ENCODE measurements around the gene MTCL1. TPM values are rescaled to one million over a fixed set of nuclear protein-coding genes. Genes with fewer than 3 reads are reported as not detected.

MTCL1 gene
- total and polyA plus RNA-seq, 4 donors, result 0.65 to 5.4 (median 1.4) TPM

- TF ChIP-seq EGR1 (IDR thresholded peaks at IDR 0.05; ENCODE audit: low read depth in 2 of 2), result no peak
- TF ChIP-seq, protein P1, sequence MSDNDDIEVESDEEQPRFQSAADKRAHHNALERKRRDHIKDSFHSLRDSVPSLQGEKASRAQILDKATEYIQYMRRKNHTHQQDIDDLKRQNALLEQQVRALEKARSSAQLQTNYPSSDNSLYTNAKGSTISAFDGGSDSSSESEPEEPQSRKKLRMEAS (IDR thresholded peaks at IDR 0.05), result no peak
- TF ChIP-seq, protein P2, sequence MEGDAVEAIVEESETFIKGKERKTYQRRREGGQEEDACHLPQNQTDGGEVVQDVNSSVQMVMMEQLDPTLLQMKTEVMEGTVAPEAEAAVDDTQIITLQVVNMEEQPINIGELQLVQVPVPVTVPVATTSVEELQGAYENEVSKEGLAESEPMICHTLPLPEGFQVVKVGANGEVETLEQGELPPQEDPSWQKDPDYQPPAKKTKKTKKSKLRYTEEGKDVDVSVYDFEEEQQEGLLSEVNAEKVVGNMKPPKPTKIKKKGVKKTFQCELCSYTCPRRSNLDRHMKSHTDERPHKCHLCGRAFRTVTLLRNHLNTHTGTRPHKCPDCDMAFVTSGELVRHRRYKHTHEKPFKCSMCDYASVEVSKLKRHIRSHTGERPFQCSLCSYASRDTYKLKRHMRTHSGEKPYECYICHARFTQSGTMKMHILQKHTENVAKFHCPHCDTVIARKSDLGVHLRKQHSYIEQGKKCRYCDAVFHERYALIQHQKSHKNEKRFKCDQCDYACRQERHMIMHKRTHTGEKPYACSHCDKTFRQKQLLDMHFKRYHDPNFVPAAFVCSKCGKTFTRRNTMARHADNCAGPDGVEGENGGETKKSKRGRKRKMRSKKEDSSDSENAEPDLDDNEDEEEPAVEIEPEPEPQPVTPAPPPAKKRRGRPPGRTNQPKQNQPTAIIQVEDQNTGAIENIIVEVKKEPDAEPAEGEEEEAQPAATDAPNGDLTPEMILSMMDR (IDR thresholded peaks at IDR 0.05; ENCODE audit: low read depth, low read length, missing input control), result no peak
Measured at GRCh38 chr18:8765783-8766463, 60.6 kb downstream of the MTCL1 start (continued).

GRCh38 chr18:8766559-8767293 lies 61.4 kb downstream of the MTCL1 start:
- no peak overlapping the region for H3K27ac ChIP-seq (ENCODE audit: low read depth in 1 of 2, low read length in 2 of 2)
- 98% methylated on average over 2 of the region's 2 CpGs for WGBS
- no peak for DNase-seq (ENCODE audit: low spot score)

DNA sequence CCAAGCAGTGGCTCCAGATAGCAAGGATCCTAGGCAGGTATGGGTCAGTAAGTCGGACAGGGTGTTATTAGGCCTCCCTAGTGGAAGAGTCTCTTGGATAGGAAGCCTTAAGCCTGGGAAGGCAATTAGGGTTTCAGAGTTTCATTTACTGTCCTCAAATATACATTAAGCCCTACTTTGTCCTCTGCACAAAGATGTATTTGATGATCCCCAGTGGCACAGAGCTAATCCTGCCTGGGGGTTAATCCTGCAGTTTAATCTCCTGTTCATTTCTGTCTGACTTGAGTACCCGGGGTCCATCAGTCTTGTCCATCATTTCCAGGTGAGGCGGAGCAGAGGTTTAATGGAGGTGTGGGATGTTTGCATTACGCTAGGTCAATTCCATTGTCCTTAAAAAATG lies 62.0 kb downstream of the MTCL1 start:
- no peaks in the 10 kb centered on the region for H3K27me3 ChIP-seq (ENCODE audit: control insufficient read depth in 4 of 4, insufficient read depth in 4 of 4, low read length in 3 of 4)
- TF ChIP-seq NR2F2 (IDR thresholded peaks at IDR 0.05) (no peak), HNF4A (conservative IDR thresholded peaks at IDR 0.05) (no peak), FOXA1 (IDR thresholded peaks at IDR 0.05) (no peak), FOXA2 (IDR thresholded peaks at IDR 0.05) (no peak)
- WGBS, result 97% methylated on average over 4 of the region's 4 CpGs

More at GRCh38 chr18:8766559-8767293, 61.4 kb downstream of the MTCL1 start:
- Histone ChIP-seq H3K4me1 (ENCODE audit: control insufficient read depth in 4 of 4, insufficient read depth in 4 of 4, low read length in 3 of 4) (no peaks in the 10 kb centered on the region), H3K36me3 (ENCODE audit: control insufficient read depth in 4 of 4, insufficient read depth in 3 of 4, low read depth in 1 of 4, low read length in 3 of 4) (no peaks in the 10 kb centered on the region), H3K4me3 (ENCODE audit: low read depth in 1 of 3, low read length in 3 of 3) (no peak overlapping the region), H3K9ac (ENCODE audit: low read depth in 1 of 2, low read length in 2 of 2) (no peak overlapping the region), H3K9me3 (ENCODE audit: control insufficient read depth in 4 of 4, low read length in 3 of 4) (no peaks in the 10 kb centered on the region), H3K27me3 (ENCODE audit: control insufficient read depth in 4 of 4, insufficient read depth in 4 of 4, low read length in 3 of 4) (no peaks in the 10 kb centered on the region)
- TF ChIP-seq HNF4A (conservative IDR thresholded peaks at IDR 0.05), result no peak
- no peak for TF ChIP-seq JUND (IDR thresholded peaks at IDR 0.05)
- no peak for TF ChIP-seq TAF1 (conservative IDR thresholded peaks at IDR 0.05)
- TF ChIP-seq, protein P3, sequence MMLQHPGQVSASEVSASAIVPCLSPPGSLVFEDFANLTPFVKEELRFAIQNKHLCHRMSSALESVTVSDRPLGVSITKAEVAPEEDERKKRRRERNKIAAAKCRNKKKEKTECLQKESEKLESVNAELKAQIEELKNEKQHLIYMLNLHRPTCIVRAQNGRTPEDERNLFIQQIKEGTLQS (IDR thresholded peaks at IDR 0.05), result no peak
- no peak for TF ChIP-seq HNF4G (IDR thresholded peaks at IDR 0.05)
- TF ChIP-seq EGR1 (IDR thresholded peaks at IDR 0.05; ENCODE audit: low read depth in 2 of 2), result no peak
- TF ChIP-seq, protein P4, sequence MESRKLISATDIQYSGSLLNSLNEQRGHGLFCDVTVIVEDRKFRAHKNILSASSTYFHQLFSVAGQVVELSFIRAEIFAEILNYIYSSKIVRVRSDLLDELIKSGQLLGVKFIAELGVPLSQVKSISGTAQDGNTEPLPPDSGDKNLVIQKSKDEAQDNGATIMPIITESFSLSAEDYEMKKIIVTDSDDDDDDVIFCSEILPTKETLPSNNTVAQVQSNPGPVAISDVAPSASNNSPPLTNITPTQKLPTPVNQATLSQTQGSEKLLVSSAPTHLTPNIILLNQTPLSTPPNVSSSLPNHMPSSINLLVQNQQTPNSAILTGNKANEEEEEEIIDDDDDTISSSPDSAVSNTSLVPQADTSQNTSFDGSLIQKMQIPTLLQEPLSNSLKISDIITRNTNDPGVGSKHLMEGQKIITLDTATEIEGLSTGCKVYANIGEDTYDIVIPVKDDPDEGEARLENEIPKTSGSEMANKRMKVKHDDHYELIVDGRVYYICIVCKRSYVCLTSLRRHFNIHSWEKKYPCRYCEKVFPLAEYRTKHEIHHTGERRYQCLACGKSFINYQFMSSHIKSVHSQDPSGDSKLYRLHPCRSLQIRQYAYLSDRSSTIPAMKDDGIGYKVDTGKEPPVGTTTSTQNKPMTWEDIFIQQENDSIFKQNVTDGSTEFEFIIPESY (IDR thresholded peaks at IDR 0.05), result no peak
- no peak for TF ChIP-seq SP1 (IDR thresholded peaks at IDR 0.05)

More for the DNA sequence above, 62.0 kb downstream of the MTCL1 start:
- H3K4me3 ChIP-seq (ENCODE audit: low read depth in 1 of 3, low read length in 3 of 3), result no peak overlapping the region
- H3K9ac ChIP-seq (ENCODE audit: low read depth in 1 of 2, low read length in 2 of 2), result no peak overlapping the region
- H3K4me1 ChIP-seq (ENCODE audit: control insufficient read depth in 4 of 4, insufficient read depth in 4 of 4, low read length in 3 of 4), result no peaks in the 10 kb centered on the region
- DNase-seq (ENCODE audit: low spot score), result no peak
- no peaks in the 10 kb centered on the region for H3K9me3 ChIP-seq (ENCODE audit: control insufficient read depth in 4 of 4, low read length in 3 of 4)
- no peak overlapping the region for H3K27ac ChIP-seq (ENCODE audit: low read depth in 1 of 2, low read length in 2 of 2)
- no peaks in the 10 kb centered on the region for H3K36me3 ChIP-seq (ENCODE audit: control insufficient read depth in 4 of 4, insufficient read depth in 3 of 4, low read depth in 1 of 4, low read length in 3 of 4)
